ENCODE measurements around the gene ATXN7L1. TPM values are rescaled to one million over a fixed set of nuclear protein-coding genes. Genes with fewer than 3 reads are reported as not detected.

Gene ATXN7L1
- total and polyA plus RNA-seq, 2 of the 4 experiments (the other 2 are of a cell fraction) = 3.5 to 4.3 TPM

- no peak overlapping the region for H2BK120ac ChIP-seq (ENCODE audit: low read depth, low read length)
- no peak overlapping the region for H2AK5ac ChIP-seq (ENCODE audit: low read depth, low read length)
- no CpG with 5 or more reads among the region's 3 CpGs for WGBS, 2 experiments (ENCODE audit: extremely low coverage in 2 of 2, insufficient read length in 1 of 2)
- in situ Hi-C loops (cut with MboI; ENCODE audit: low sequenced_read_pairs) (no loop called here), dilution Hi-C loops (cut with HindIII; ENCODE audit: low sequenced_read_pairs, unreplicated experiment) (no loop called here), intact Hi-C loops (cut with micrococcal nuclease) (loop anchor here (10.0 kb wide), 1 partner anchor 88 kb away; no protein-coding TSS in a partner anchor)
- H3K14ac ChIP-seq (replicated peaks; ENCODE audit: low read depth, low read length) = no peak overlapping the region
- no peak overlapping the region for H2BK20ac ChIP-seq (ENCODE audit: low read depth, low read length)
- no peak overlapping the region for H3K56ac ChIP-seq (ENCODE audit: extremely low read depth, insufficient read depth, low read length)
- TF ChIP-seq CEBPB (IDR thresholded peaks at IDR 0.05; ENCODE audit: low read depth, low read length) = no peak
- no peak for TF ChIP-seq USF2 (IDR thresholded peaks at IDR 0.05; ENCODE audit: low read depth, low read length)
- TF ChIP-seq FOS (IDR thresholded peaks at IDR 0.05; ENCODE audit: low read depth, low read length) = no peak
- no peak for TF ChIP-seq RCOR1 (IDR thresholded peaks at IDR 0.05; ENCODE audit: insufficient replicate concordance, low read length)
- TF ChIP-seq MAZ (IDR thresholded peaks at IDR 0.05; ENCODE audit: borderline replicate concordance, low read depth, low read length) = no peak
- TF ChIP-seq RFX5 (IDR thresholded peaks at IDR 0.05; ENCODE audit: low read depth, low read length) = no peak
- TF ChIP-seq MXI1 (IDR thresholded peaks at IDR 0.05; ENCODE audit: borderline replicate concordance, low read depth, low read length) = no peak
- no peak for TF ChIP-seq NFE2L2 (IDR thresholded peaks at IDR 0.05; ENCODE audit: low read depth, low read length)
- TF ChIP-seq MAFK (IDR thresholded peaks at IDR 0.05; ENCODE audit: low read depth, low read length) = no peak
- TF ChIP-seq ELK1 (IDR thresholded peaks at IDR 0.05; ENCODE audit: borderline replicate concordance, low read depth, low read length) = no peak
- TF ChIP-seq BHLHE40 (IDR thresholded peaks at IDR 0.05; ENCODE audit: low read depth, low read length) = no peak
- no peak for TF ChIP-seq CHD1 (IDR thresholded peaks at IDR 0.05; ENCODE audit: low read depth, low read length)
- no peak for TF ChIP-seq SMC3 (IDR thresholded peaks at IDR 0.05; ENCODE audit: low read depth, low read length)
- TF ChIP-seq, protein P1, sequence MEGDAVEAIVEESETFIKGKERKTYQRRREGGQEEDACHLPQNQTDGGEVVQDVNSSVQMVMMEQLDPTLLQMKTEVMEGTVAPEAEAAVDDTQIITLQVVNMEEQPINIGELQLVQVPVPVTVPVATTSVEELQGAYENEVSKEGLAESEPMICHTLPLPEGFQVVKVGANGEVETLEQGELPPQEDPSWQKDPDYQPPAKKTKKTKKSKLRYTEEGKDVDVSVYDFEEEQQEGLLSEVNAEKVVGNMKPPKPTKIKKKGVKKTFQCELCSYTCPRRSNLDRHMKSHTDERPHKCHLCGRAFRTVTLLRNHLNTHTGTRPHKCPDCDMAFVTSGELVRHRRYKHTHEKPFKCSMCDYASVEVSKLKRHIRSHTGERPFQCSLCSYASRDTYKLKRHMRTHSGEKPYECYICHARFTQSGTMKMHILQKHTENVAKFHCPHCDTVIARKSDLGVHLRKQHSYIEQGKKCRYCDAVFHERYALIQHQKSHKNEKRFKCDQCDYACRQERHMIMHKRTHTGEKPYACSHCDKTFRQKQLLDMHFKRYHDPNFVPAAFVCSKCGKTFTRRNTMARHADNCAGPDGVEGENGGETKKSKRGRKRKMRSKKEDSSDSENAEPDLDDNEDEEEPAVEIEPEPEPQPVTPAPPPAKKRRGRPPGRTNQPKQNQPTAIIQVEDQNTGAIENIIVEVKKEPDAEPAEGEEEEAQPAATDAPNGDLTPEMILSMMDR (conservative IDR thresholded peaks at IDR 0.05; ENCODE audit: low read depth, low read length) = no peak
- no peak for TF ChIP-seq POLR2A (IDR thresholded peaks at IDR 0.05; ENCODE audit: low read depth, low read length)
- TF ChIP-seq RAD21 (IDR thresholded peaks at IDR 0.05; ENCODE audit: low read length) = no peak
- no peak overlapping the region for H4K5ac ChIP-seq (ENCODE audit: low read depth, low read length)
- H4K8ac ChIP-seq (ENCODE audit: low read depth in 2 of 2, low read length in 2 of 2) = no peak overlapping the region
- H4K20me1 ChIP-seq (ENCODE audit: insufficient read depth, low read length) = no peaks in the 10 kb centered on the region
- no peak overlapping the region for H3K9ac ChIP-seq (ENCODE audit: low read depth, low read length)
- no peaks in the 10 kb centered on the region for H3K36me3 ChIP-seq (ENCODE audit: control insufficient read depth, insufficient read depth, low read length)
- H3K27me3 ChIP-seq (ENCODE audit: control insufficient read depth, insufficient read depth, low read length) = no peaks in the 10 kb centered on the region
- H3K79me1 ChIP-seq (ENCODE audit: low read depth in 1 of 2, low read length in 2 of 2) = no peaks in the 10 kb centered on the region
- peaks cover 9% of the 10 kb centered on the region; the same call in 1 of the 2 replicates for H3K9me1 ChIP-seq (ENCODE audit: insufficient read depth, low read length)
- H3K4ac ChIP-seq (ENCODE audit: low read depth, low read length) = no peak overlapping the region
- no peak for ATAC-seq (ENCODE audit: low read depth)
- H3K4me3 ChIP-seq (ENCODE audit: insufficient read depth, low read depth, low read length) = no peak overlapping the region
- no peak overlapping the region for H2BK15ac ChIP-seq (ENCODE audit: low read depth, low read length)
- BruUV-seq (replicated peaks) = no TSS peak
- ChIA-PET POLR2A (ENCODE audit: unreplicated experiment) (no interaction called here), CTCF (no interaction called here)
- no peak overlapping the region for H3K27ac ChIP-seq (ENCODE audit: insufficient read depth, low read length)
- H3K4me1 ChIP-seq (ENCODE audit: control insufficient read depth, insufficient read depth, low read length) = no peaks in the 10 kb centered on the region; the same call in 1 of the 2 replicates
- no peak overlapping the region for H3K4me2 ChIP-seq (ENCODE audit: low read depth, low read length)
- no peak overlapping the region for H4K91ac ChIP-seq (ENCODE audit: insufficient read depth, low read depth, low read length)
- H2AFZ ChIP-seq (replicated peaks; ENCODE audit: low read length, poor library complexity) = no peak overlapping the region
- no peak overlapping the region for H2AK9ac ChIP-seq (replicated peaks; ENCODE audit: low read depth, low read length, poor library complexity)
- no peak overlapping the region for H2BK5ac ChIP-seq (ENCODE audit: low read depth, low read length, poor library complexity, severe bottlenecking)
- H3K23ac ChIP-seq (ENCODE audit: low read depth, low read length) = no peak overlapping the region
- no peak for DNase-seq
- no peaks in the 10 kb centered on the region for H3K9me3 ChIP-seq (ENCODE audit: control insufficient read depth, insufficient read depth, low read length)
- H3K18ac ChIP-seq (ENCODE audit: low read depth, low read length) = no peak overlapping the region
Measured at GRCh38 chr7:105742787-105743186, 133.6 kb downstream of the ATXN7L1 start.

Data from IMR-90 (cell line).